HepG2 (cell line): ENCODE results near the gene ACTN4. TPM values are rescaled to one million over a fixed set of nuclear protein-coding genes. Genes with fewer than 3 reads are reported as not detected.

ENCODE experiments used
- ISL2 ChIP-seq: sonication (generic); formaldehyde crosslinking; IDR thresholded peaks from 2 replicates; pipeline ENCODE4 v1.5.0; 2020; ENCODE audit warnings: missing genetic modification reagents
- MED1 ChIP-seq: sonication (generic); formaldehyde crosslinking; IDR thresholded peaks from 2 replicates; pipeline ENCODE4 v1.4.0; 2020; ENCODE audit warnings: missing genetic modification reagents
- NFIC ChIP-seq: IDR thresholded peaks from 2 replicates; pipeline ENCODE4 v1.6.1; 2012; ENCODE audit warnings: mild to moderate bottlenecking, low read length, inconsistent platforms
- NR2F1 ChIP-seq, 2 experiments: fragments of 450-650 bp in 1 of 2; formaldehyde crosslinking in 1 of 2; IDR thresholded peaks; 2 replicates each; pipeline versions ENCODE4 v1.5.0 to v1.6.1; 2016 to 2020; ENCODE audit warnings: mild to moderate bottlenecking in 1 of 2, missing compliant biosample characterization in 1 of 2, missing genetic modification reagents in 1 of 2, moderate library complexity in 1 of 2
- POGZ ChIP-seq: sonication (generic); formaldehyde crosslinking; IDR thresholded peaks from 2 replicates; pipeline ENCODE4 v1.4.0; 2020; ENCODE audit warnings: mild to moderate bottlenecking, missing genetic modification reagents
- RARA ChIP-seq: IDR thresholded peaks from 2 replicates; pipeline ENCODE4 v1.6.1; 2016; ENCODE audit warnings: missing genetic modification reagents, missing compliant biosample characterization
- RBM39 ChIP-seq: fragments of 200-400 bp; formaldehyde crosslinking; IDR thresholded peaks from one replicate; pipeline ENCODE4 v1.6.1; 2018; ENCODE audit warnings: antibody characterized with exemption, mild to moderate bottlenecking, low read depth, low read length; ENCODE audit not compliant: poor library complexity, severe bottlenecking
- SOX13 ChIP-seq, 3 experiments: fragments of 450-650 bp in 1 of 3; sonication (generic) in 1 of 3; formaldehyde crosslinking in 1 of 3; IDR thresholded peaks in 2 of 3; conservative IDR thresholded peaks in 1 of 3; 2 replicates each; pipeline versions ENCODE4 v1.5.0 to v1.6.1; 2016 to 2020; ENCODE audit warnings: antibody characterized with exemption in 1 of 3, mild to moderate bottlenecking in 1 of 3, missing compliant biosample characterization in 1 of 3, missing genetic modification reagents in 1 of 3, moderate library complexity in 1 of 3
- THAP11 ChIP-seq: IDR thresholded peaks from 2 replicates; pipeline ENCODE4 v1.6.1; 2016; ENCODE audit warnings: missing biosample characterization, missing genetic modification reagents
- ZFP36 ChIP-seq: fragments of 150-350 bp; IDR thresholded peaks from 2 replicates; pipeline ENCODE4 v1.6.1; 2018; ENCODE audit warnings: borderline replicate concordance, low read length, low read depth; ENCODE audit not compliant: partially characterized antibody
- ZNF12 ChIP-seq: sonication (generic); formaldehyde crosslinking; IDR thresholded peaks from 2 replicates; pipeline ENCODE4 v1.5.0; 2020; ENCODE audit warnings: missing genetic modification reagents
- ZNF326 ChIP-seq: sonication (generic); formaldehyde crosslinking; IDR thresholded peaks from 2 replicates; pipeline ENCODE4 v1.4.0; 2020; ENCODE audit warnings: missing genetic modification reagents, borderline replicate concordance
- ZNF331 ChIP-seq: sonication (generic); formaldehyde crosslinking; IDR thresholded peaks from 2 replicates; pipeline ENCODE4 v1.4.0; 2020; ENCODE audit warnings: missing genetic modification reagents
- ZNF343 ChIP-seq: sonication (generic); formaldehyde crosslinking; IDR thresholded peaks from 2 replicates; pipeline ENCODE4 v1.4.0; 2020; ENCODE audit warnings: mild to moderate bottlenecking, missing genetic modification reagents
- ZNF556 ChIP-seq: sonication (generic); formaldehyde crosslinking; IDR thresholded peaks from 2 replicates; pipeline ENCODE4 v1.4.0; 2020; ENCODE audit warnings: mild to moderate bottlenecking, missing genetic modification reagents, borderline replicate concordance
- ZNF569 ChIP-seq: sonication (generic); formaldehyde crosslinking; IDR thresholded peaks from 2 replicates; pipeline ENCODE4 v1.5.0; 2020; ENCODE audit warnings: mild to moderate bottlenecking, missing genetic modification reagents, moderate library complexity, borderline replicate concordance
- ZNF577 ChIP-seq: sonication (generic); formaldehyde crosslinking; IDR thresholded peaks from 2 replicates; pipeline ENCODE4 v1.4.0; 2020; ENCODE audit warnings: mild to moderate bottlenecking, low read depth, missing genetic modification reagents, borderline replicate concordance
- ZNF605 ChIP-seq: sonication (generic); formaldehyde crosslinking; IDR thresholded peaks from 2 replicates; pipeline ENCODE4 v1.8.0; 2022; ENCODE audit warnings: mild to moderate bottlenecking, missing genetic modification reagents
- ZNF652 ChIP-seq: IDR thresholded peaks from 2 replicates; pipeline ENCODE4 v1.6.1; 2016; ENCODE audit warnings: low read depth, borderline replicate concordance
- ZSCAN31 ChIP-seq: sonication (generic); formaldehyde crosslinking; IDR thresholded peaks from 2 replicates; pipeline ENCODE4 v1.5.0; 2020; ENCODE audit warnings: low read depth, mild to moderate bottlenecking, missing genetic modification reagents
- polyA plus RNA-seq, 8 experiments: library from polyadenylated mRNA; depleted of rRNA in 3 of 8; stranded (reverse) in 7 of 8; unstranded in 1 of 8; fragments of >200 nt; fragmentation: Illumina TruSeq in 4 of 8; extraction: Trizol in 4 of 8; gene quantifications; 2 replicates each; pipeline versions ENCODE4 v1.2.1 to v1.2.3, GENCODE V29; 2011 to 2016; ENCODE audit warnings: low read depth in 4 of 8, missing spikeins in 1 of 8, mixed read lengths in 1 of 8; ENCODE audit not compliant: insufficient read depth in 1 of 8
- total RNA-seq, 5 experiments: library from RNA; depleted of rRNA; stranded (reverse); fragments of >200 nt; fragmentation: Illumina TruSeq; extraction: Trizol; gene quantifications; 2 replicates each; pipeline ENCODE4 v1.2.3, GENCODE V29; 2016; ENCODE audit warnings: low read depth in 1 of 5
- TF ChIP-seq, protein P1 (sequence below): IDR thresholded peaks from 2 replicates; pipeline ENCODE4 v1.6.1; 2016; ENCODE audit warnings: low read depth, borderline replicate concordance
- TF ChIP-seq, protein P2 (sequence below): sonication (generic); formaldehyde crosslinking; IDR thresholded peaks from 2 replicates; pipeline ENCODE4 v1.9.0; 2022; ENCODE audit warnings: missing genetic modification reagents, mild to moderate bottlenecking, borderline replicate concordance
- TF ChIP-seq, protein P3 (sequence below): IDR thresholded peaks from 2 replicates; pipeline ENCODE4 v1.6.1; 2016; ENCODE audit warnings: mild to moderate bottlenecking
- TF ChIP-seq, protein P4 (sequence below): sonication (generic); formaldehyde crosslinking; IDR thresholded peaks from 2 replicates; pipeline ENCODE4 v1.5.1; 2020; ENCODE audit warnings: missing genetic modification reagents, mild to moderate bottlenecking, borderline replicate concordance

ACTN4 gene
- total and polyA plus RNA-seq, 2 of the 13 experiments (the other 11 are each of a cell fraction or from before 2014, with no cell fraction given): 171 to 192 TPM

DNA sequence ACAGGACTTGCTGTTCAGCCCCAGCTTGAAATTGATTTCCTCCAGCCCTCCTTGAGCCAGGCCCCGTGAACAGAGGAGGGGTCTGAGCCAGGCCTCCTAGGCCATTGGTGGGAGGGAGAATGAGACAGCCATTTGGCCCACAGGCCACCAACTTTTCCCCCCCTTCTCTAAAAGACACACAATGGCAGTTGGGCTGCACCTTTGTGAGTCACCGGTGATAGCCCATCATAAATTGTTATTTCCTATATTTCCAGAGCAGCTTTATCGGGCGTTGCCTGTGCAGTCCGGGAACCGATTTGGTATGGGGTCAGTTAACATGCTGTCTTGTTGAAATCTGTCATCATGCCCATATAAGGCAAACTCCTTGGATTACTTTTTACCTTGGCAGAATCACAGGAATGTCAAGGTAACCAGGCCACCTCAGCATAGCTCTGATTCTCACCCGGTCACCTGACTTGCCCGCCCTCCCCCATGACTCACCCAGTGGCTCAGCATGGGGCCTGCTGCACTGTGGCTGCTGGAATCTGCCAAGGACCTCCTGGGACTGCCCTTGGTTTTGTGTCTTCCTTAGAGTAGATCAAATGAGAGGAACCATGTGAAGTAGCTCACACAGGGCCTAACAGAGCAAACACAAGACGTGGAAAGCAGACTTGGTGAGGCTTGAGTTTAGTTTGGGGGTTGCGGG is 36.1 kb downstream of the ACTN4 start (continued):
- TF ChIP-seq NR2F1 (CRISPR knock-in tag; IDR thresholded peaks at IDR 0.05) (0 out of 4 replicates have a peak, but pooled peaks of 1 of the 2 experiments have one; percentile 13), NFIC (peak; percentile 46; the same call in 1 of the 2 replicates), RBM39 (no peak), THAP11 (no peak; the same call in 1 of the 2 replicates), ZNF652 (CRISPR knock-in tag) (peak; percentile 29; the same call in 1 of the 2 replicates), ZNF605 (CRISPR knock-in tag) (0 out of 2 replicates have a peak, but pooled peaks have one; percentile 60), ISL2 (no peak), ZNF577 (no peak), ZNF326 (CRISPR knock-in tag) (no peak), ZNF12 (CRISPR knock-in tag) (peak; percentile 30; the same call in 1 of the 2 replicates), ZFP36 (peak; percentile 86), RARA (CRISPR knock-in tag) (peak; percentile 23; the same call in 1 of the 2 replicates), POGZ (CRISPR knock-in tag) (0 out of 2 replicates have a peak, but pooled peaks have one; percentile 25), ZNF556 (CRISPR knock-in tag) (peak; percentile 49; the same call in 1 of the 2 replicates), ZNF331 (CRISPR knock-in tag) (no peak), ZSCAN31 (CRISPR knock-in tag) (peak; percentile 16; the same call in 1 of the 2 replicates), ZNF569 (CRISPR knock-in tag) (no peak), MED1 (peak; percentile 78), ZNF343 (no peak), SOX13 (IDR thresholded peaks at IDR 0.05) (no peak), SOX13 (CRISPR knock-in tag; conservative IDR thresholded peaks at IDR 0.05 in 1 of 2, IDR thresholded peaks at IDR 0.05 in 1 of 2) (peak in 1 of 2 experiments; percentile 49; a peak in 1 of 4 replicates)
- TF ChIP-seq, protein P1, sequence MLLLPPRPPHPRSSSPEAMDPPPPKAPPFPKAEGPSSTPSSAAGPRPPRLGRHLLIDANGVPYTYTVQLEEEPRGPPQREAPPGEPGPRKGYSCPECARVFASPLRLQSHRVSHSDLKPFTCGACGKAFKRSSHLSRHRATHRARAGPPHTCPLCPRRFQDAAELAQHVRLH (CRISPR knock-in tag): peak; percentile 73; the same call in 1 of the 2 replicates
- TF ChIP-seq, protein P2, sequence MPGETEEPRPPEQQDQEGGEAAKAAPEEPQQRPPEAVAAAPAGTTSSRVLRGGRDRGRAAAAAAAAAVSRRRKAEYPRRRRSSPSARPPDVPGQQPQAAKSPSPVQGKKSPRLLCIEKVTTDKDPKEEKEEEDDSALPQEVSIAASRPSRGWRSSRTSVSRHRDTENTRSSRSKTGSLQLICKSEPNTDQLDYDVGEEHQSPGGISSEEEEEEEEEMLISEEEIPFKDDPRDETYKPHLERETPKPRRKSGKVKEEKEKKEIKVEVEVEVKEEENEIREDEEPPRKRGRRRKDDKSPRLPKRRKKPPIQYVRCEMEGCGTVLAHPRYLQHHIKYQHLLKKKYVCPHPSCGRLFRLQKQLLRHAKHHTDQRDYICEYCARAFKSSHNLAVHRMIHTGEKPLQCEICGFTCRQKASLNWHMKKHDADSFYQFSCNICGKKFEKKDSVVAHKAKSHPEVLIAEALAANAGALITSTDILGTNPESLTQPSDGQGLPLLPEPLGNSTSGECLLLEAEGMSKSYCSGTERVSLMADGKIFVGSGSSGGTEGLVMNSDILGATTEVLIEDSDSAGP: peak; percentile 30
- TF ChIP-seq, protein P3, sequence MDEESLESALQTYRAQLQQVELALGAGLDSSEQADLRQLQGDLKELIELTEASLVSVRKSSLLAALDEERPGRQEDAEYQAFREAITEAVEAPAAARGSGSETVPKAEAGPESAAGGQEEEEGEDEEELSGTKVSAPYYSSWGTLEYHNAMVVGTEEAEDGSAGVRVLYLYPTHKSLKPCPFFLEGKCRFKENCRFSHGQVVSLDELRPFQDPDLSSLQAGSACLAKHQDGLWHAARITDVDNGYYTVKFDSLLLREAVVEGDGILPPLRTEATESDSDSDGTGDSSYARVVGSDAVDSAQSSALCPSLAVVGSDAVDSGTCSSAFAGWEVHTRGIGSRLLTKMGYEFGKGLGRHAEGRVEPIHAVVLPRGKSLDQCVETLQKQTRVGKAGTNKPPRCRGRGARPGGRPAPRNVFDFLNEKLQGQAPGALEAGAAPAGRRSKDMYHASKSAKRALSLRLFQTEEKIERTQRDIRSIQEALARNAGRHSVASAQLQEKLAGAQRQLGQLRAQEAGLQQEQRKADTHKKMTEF (CRISPR knock-in tag): peak; percentile 62; the same call in 1 of the 2 replicates
- TF ChIP-seq, protein P4, sequence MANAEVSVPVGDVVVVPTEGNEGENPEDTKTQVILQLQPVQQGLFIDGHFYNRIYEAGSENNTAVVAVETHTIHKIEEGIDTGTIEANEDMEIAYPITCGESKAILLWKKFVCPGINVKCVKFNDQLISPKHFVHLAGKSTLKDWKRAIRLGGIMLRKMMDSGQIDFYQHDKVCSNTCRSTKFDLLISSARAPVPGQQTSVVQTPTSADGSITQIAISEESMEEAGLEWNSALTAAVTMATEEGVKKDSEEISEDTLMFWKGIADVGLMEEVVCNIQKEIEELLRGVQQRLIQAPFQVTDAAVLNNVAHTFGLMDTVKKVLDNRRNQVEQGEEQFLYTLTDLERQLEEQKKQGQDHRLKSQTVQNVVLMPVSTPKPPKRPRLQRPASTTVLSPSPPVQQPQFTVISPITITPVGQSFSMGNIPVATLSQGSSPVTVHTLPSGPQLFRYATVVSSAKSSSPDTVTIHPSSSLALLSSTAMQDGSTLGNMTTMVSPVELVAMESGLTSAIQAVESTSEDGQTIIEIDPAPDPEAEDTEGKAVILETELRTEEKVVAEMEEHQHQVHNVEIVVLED: 0 out of 2 replicates have a peak, but pooled peaks have one; percentile 16
